ENCODE results near the gene TCFL5.
A peak's percentile ranks its signal among the peaks of the same experiment; 100 is the strongest.

The TCFL5 gene

GRCh38 chr20:62861726-62862336 is at the start of gene TCFL5:
Gene TCFL5, minus strand, starts transcription at chr20:62861822. Its CDS starts 152 bp downstream, at chr20:62861670.
- peak; percentile 25 for DNase-seq (ENCODE audit: low read depth)
- peak within 1 kb of the TSS; percentile 64 for H3K4me3 ChIP-seq (ENCODE audit: low read depth, low read length)
- TF ChIP-seq, protein P1, sequence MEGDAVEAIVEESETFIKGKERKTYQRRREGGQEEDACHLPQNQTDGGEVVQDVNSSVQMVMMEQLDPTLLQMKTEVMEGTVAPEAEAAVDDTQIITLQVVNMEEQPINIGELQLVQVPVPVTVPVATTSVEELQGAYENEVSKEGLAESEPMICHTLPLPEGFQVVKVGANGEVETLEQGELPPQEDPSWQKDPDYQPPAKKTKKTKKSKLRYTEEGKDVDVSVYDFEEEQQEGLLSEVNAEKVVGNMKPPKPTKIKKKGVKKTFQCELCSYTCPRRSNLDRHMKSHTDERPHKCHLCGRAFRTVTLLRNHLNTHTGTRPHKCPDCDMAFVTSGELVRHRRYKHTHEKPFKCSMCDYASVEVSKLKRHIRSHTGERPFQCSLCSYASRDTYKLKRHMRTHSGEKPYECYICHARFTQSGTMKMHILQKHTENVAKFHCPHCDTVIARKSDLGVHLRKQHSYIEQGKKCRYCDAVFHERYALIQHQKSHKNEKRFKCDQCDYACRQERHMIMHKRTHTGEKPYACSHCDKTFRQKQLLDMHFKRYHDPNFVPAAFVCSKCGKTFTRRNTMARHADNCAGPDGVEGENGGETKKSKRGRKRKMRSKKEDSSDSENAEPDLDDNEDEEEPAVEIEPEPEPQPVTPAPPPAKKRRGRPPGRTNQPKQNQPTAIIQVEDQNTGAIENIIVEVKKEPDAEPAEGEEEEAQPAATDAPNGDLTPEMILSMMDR (IDR thresholded peaks at IDR 0.05; ENCODE audit: low read depth, low read length, missing control alignments) = no peak

DNA sequence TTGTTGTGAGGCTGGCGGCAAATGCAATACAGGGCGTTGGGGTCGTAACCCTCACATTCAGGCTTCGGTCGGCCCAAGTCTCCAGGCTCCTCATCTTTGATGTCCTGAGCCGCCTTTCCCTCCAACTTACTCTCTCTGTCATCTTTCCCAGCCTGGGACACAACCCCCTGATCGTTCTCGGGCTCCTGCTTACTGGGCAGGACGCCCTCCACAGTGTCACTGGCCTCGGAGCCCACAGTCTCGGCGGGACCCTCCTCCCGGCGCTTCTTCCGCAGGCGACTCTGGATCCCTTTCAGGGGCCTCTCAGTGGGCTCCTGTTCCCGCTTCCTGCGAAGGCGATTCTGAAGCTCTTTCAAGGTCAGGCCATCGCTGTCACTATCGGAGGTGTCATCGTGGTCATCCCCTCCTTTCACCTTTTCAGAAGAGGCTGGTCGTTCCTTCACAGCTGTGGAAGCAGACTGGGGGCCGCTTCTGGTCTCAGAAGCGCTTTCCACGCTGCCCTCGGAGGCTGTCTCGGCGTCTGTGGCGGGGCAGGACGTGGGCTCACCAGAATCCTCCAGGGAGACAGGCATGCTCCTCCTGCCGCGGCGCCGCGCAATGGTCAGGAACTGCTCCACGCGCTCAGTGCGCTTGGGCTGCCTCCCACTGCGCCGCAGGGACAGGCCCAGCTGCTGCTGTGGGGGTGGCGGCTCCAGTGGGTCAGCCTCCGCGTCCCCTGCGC is 49.3 kb upstream of the TCFL5 start:
- DNase-seq (ENCODE audit: low read depth) = no peak

DNA sequence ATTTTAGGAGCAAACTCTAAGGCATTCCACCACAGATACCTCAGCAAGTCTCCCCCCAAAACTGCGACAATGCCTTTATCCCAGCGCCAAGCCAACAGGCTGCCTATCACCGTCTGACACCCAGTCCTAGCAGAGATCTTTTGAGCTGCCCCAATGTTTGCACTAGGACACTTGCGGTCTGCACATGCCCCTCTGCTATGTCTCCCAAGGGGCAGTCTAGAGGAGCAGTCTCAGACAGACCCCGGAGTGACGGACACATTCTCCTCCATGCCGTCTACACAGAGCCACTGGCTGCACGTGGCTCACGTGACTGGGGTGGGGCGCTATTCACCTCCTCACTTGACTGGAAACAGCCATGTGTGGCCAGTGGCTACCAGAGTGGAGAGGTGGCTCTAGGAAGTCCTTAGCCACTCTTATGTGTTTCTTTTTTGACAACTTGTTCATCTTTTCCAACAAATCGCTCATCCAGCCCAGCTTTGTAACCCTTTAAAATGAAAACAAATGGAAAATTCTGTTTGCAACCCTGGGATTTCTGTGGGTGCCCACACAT is 48.7 kb upstream of the TCFL5 start:
- no peak overlapping the region for H3K4me3 ChIP-seq (ENCODE audit: low read depth, low read length)
- TF ChIP-seq, protein P1 (IDR thresholded peaks at IDR 0.05; ENCODE audit: low read depth, low read length, missing control alignments) = no peak

More for the DNA sequence above, 49.3 kb upstream of the TCFL5 start:
- no peak overlapping the region for H3K4me3 ChIP-seq (ENCODE audit: low read depth, low read length)
- TF ChIP-seq, protein P1 (IDR thresholded peaks at IDR 0.05; ENCODE audit: low read depth, low read length, missing control alignments) = no peak

GRCh38 chr20:62908971-62909791 is 47.6 kb upstream of the TCFL5 start:
- no peak overlapping the region for H3K4me3 ChIP-seq (ENCODE audit: low read depth, low read length)
- DNase-seq (ENCODE audit: low read depth) = no peak
- TF ChIP-seq, protein P1 (IDR thresholded peaks at IDR 0.05; ENCODE audit: low read depth, low read length, missing control alignments) = no peak

More for the DNA sequence above, 48.7 kb upstream of the TCFL5 start:
- DNase-seq (ENCODE audit: low read depth) = no peak

GRCh38 chr20:62907384-62908317 is 46.0 kb upstream of the TCFL5 start:
- TF ChIP-seq, protein P1 (IDR thresholded peaks at IDR 0.05; ENCODE audit: low read depth, low read length, missing control alignments) = peak; percentile 70
- no peak for DNase-seq (ENCODE audit: low read depth)

More at GRCh38 chr20:62907384-62908317, 46.0 kb upstream of the TCFL5 start:
- no peak overlapping the region for H3K4me3 ChIP-seq (ENCODE audit: low read depth, low read length)
